Activated CD4-positive, alpha-beta T cell treated with anti-CD3 and anti-CD28 coated beads, Interleukin-2, amount 10 ng/mL, durations not matched to agents 7 days and 5 days (primary cell): ENCODE results near the gene SHISA6. TPM values are rescaled to one million over a fixed set of nuclear protein-coding genes. Genes with fewer than 3 reads are reported as not detected.

ENCODE experiments used
- CTCF ChIA-PET: fragments of 350-600 bp; sonication (Branson Sonifier 250); formaldehyde crosslinking; loops from one replicate; lab custom pipeline; 2021; ENCODE audit warnings: antibody characterized with exemption; lab: Charles Lee
- POLR2A ChIA-PET: fragments of 350-600 bp; sonication (Branson Sonifier 250); formaldehyde crosslinking; loops from one replicate; lab custom pipeline; 2021; ENCODE audit warnings: antibody characterized with exemption; lab: Charles Lee
- DNase-seq: peaks from one replicate; pipeline ENCODE4 v3.0.0-alpha.2; 2020
- H3K27ac Mint-ChIP-seq: one replicate; pipeline ENCODE4 v1.8.0; 2021; ENCODE audit warnings: mild to moderate bottlenecking, moderate library complexity, mixed read lengths
- H3K27me3 Mint-ChIP-seq: one replicate; pipeline ENCODE4 v1.8.0; 2021; ENCODE audit warnings: mixed read lengths
- H3K36me3 Mint-ChIP-seq: one replicate; pipeline ENCODE4 v1.8.0; 2021; ENCODE audit warnings: low read depth, mixed read lengths
- H3K4me1 Mint-ChIP-seq: one replicate; pipeline ENCODE4 v1.8.0; 2021; ENCODE audit warnings: mixed read lengths
- H3K4me3 Mint-ChIP-seq: one replicate; pipeline ENCODE4 v1.8.0; 2021; ENCODE audit warnings: mild to moderate bottlenecking, moderate library complexity, mixed read lengths
- H3K9me3 Mint-ChIP-seq: one replicate; pipeline ENCODE4 v1.8.0; 2021; ENCODE audit warnings: mixed read lengths
- total RNA-seq, 2 experiments: library from RNA; stranded (reverse); gene quantifications; one replicate each; pipeline ENCODE4 v1.2.3, GENCODE V29; 2021

Gene SHISA6
- total RNA-seq, 2 experiments from 2014 or later, result not detected

DNA sequence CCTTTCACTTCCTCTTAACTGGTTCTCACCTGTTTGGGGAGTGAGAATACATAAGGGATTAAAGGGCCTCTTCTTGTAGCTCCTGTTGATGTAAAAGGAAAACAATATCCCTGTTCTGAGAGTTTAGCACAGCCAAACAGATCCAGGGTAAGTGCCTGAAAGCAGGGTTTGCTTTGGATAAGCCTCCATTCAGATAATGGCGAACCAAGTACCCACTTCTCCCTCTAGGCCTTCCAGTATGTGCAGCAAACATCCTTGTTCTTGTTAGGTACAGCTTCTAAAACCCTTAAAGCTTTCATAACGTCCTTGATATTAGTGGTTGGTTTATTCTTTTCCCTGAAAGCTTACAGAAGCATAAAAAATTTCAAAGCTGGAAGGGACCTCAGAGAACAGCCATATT lies 226.6 kb downstream of the SHISA6 start:
- ChIA-PET CTCF (interaction anchor here (0.6 kb wide), 1 partner anchor 944 kb away, joined by 3 read pairs; no protein-coding TSS in a partner anchor), POLR2A (interaction anchor here (0.6 kb wide), 1 partner anchor 539 kb away, joined by 5 read pairs; no protein-coding TSS in a partner anchor)
- Mint-ChIP-seq H3K27ac (no peak overlapping the region), H3K9me3 (peaks cover 9% of the 10 kb centered on the region), H3K27me3 (no peaks in the 10 kb centered on the region), H3K4me3 (no peak overlapping the region), H3K4me1 (no peaks in the 10 kb centered on the region), H3K36me3 (no peaks in the 10 kb centered on the region)
- DNase-seq, result no peak

DNA sequence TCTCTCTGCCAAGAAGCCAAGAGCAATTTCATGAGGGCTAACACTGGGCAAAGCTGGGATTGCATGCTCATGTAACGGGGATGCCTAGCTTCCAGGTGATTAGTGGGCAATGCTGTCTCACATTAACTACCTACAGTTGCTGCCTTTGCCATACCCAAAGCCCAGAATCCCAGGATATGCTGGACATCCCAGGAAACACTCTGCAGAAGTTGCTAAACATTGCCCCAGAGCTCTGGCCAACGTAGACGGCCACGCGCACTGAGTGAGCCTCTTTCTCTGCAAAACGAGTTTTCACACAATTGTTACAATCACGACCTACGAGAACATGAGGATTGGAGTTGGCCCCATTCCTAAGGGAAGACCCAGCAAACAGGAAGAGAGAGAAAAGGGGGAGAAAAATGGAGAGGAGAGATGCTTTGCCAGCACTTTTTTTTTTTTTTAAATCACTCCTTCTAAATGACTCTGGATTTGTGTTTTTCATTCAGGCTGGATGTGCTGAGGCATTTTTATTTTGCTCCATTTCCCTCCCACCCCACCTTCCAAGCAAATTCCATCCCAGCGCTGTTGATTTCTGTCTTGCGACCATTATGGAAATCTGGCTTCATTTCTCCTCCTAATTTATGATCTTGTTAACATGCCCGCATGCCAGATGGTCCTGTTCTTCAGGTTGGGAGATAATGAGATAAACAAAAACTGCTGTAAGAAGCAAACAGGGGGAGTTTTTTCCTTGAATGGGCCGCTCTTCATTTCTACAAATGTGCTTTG lies 244.5 kb downstream of the SHISA6 start:
- H3K27ac Mint-ChIP-seq, result no peak overlapping the region

DNA sequence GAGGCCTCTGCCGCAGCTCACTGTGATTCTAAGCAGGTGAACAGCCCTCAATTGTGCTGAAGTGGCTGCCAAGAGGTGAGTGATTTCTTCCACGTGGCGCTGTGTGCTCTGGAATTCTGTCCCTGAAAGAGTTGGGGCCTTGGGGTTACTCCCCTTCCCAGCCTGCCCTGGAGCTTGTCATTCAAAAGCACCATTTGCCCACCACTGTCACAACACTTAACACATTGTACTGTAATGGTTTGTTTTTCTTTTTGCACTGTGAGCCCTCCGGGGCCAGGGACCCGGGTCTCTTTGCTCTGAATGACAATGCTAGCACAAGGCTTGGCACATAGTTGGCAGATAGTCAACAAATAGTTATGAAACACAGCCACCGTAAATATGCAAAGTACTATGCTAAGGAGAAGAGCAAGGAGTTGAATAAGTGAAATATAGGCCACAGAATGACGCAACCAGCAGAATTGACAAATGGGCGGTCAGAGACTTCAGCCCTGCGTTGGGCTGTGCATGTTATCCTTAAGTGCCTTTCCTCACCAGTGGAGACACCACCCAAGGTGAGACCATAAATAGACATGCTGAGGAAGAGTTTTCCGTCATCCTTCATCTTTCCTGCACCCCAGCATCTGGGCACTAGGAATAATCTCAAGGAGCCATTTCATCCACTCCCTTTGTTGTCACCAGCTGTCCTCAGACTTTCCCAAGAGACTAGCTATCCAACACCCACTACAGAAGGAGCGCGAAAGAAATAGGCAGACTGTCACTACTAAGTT lies 245.3 kb downstream of the SHISA6 start:
- peaks cover 7% of the 10 kb centered on the region for H3K9me3 Mint-ChIP-seq
- POLR2A ChIA-PET, result no interaction called here
- no peaks in the 10 kb centered on the region for H3K27me3 Mint-ChIP-seq
- H3K36me3 Mint-ChIP-seq, result no peaks in the 10 kb centered on the region
- no peak overlapping the region for H3K27ac Mint-ChIP-seq
- H3K4me3 Mint-ChIP-seq, result no peak overlapping the region
- DNase-seq, result no peak
- CTCF ChIA-PET, result no interaction called here
- no peaks in the 10 kb centered on the region for H3K4me1 Mint-ChIP-seq

More for the DNA sequence above, 244.5 kb downstream of the SHISA6 start:
- no peaks in the 10 kb centered on the region for H3K36me3 Mint-ChIP-seq
- H3K4me3 Mint-ChIP-seq, result no peak overlapping the region
- no peak for DNase-seq
- no peaks in the 10 kb centered on the region for H3K27me3 Mint-ChIP-seq
- ChIA-PET POLR2A (no interaction called here), CTCF (no interaction called here)
- H3K4me1 Mint-ChIP-seq, result no peaks in the 10 kb centered on the region
- H3K9me3 Mint-ChIP-seq, result peaks cover 7% of the 10 kb centered on the region

- Mint-ChIP-seq H3K4me3 (no peak overlapping the region), H3K4me1 (no peaks in the 10 kb centered on the region), H3K9me3 (peaks cover 8% of the 10 kb centered on the region), H3K36me3 (no peaks in the 10 kb centered on the region), H3K27ac (no peak overlapping the region), H3K27me3 (no peaks in the 10 kb centered on the region)
- POLR2A ChIA-PET, result no interaction called here
- CTCF ChIA-PET, result no interaction called here
- DNase-seq, result no peak
Observed at GRCh38 chr17:11486868-11487310, 245.9 kb downstream of the SHISA6 start.

DNA sequence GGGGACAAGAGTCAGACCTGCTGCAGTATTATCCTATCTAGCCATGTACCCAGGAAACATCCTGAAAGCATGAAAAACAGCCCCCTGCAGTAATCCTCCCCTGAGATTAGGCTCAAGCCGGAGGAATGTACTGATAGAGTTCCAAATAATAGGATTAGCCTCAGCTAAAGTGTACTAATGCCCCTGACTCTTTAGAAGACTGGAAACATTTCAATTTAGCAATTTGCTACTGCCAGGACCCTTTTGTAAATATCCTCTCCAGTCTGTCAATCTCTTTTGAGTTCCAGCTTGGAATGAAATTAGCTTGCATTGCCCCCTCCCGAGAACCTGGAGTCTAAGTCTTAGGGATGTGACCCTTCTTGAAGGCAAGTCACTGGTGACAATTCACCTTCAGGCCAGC lies 246.5 kb downstream of the SHISA6 start:
- DNase-seq, result no peak
- POLR2A ChIA-PET, result no interaction called here
- Mint-ChIP-seq H3K9me3 (peaks cover 9% of the 10 kb centered on the region), H3K27ac (no peak overlapping the region), H3K36me3 (no peaks in the 10 kb centered on the region), H3K27me3 (no peaks in the 10 kb centered on the region), H3K4me1 (no peaks in the 10 kb centered on the region), H3K4me3 (no peak overlapping the region)
- CTCF ChIA-PET, result no interaction called here

- CTCF ChIA-PET, result no interaction called here
- POLR2A ChIA-PET, result no interaction called here
- Mint-ChIP-seq H3K27ac (no peak overlapping the region), H3K36me3 (no peaks in the 10 kb centered on the region), H3K9me3 (peaks cover 9% of the 10 kb centered on the region), H3K27me3 (no peaks in the 10 kb centered on the region), H3K4me1 (no peaks in the 10 kb centered on the region), H3K4me3 (no peak overlapping the region)
- DNase-seq, result no peak
Observed at GRCh38 chr17:11488407-11488806, 247.4 kb downstream of the SHISA6 start.

DNA sequence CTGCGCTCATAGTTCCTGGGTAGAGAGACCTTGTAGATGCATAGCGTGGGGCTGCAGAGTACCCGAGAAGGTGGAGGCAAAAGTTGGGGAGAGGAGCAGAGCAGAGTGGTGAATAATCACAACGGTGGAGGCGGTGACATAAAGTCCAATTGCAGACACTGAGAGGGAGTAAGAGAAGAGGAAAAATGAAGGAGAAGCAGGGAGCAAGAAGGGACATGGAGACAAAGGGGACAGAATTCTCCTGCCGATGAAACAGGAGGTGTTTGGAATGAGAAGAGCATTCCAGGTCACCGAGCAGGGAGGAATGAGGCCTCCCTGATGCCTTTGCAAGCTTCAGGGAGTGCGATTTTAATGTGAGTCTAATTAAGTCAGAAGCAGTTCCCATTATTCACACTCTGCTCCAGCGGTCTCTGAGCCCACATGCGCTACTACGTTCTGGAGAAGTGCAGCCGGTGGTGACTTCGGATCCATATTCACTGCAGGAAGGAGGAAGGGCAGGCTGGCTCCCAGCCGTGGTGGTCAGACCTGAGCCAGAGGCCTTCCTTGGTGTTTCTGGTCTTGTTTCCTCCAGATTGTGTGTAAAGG lies 249.2 kb downstream of the SHISA6 start:
- no peak for DNase-seq
- no peaks in the 10 kb centered on the region for H3K27me3 Mint-ChIP-seq
- no peak overlapping the region for H3K27ac Mint-ChIP-seq
- H3K4me1 Mint-ChIP-seq, result no peaks in the 10 kb centered on the region
- no peak overlapping the region for H3K4me3 Mint-ChIP-seq
- H3K9me3 Mint-ChIP-seq, result peaks cover 12% of the 10 kb centered on the region
- CTCF ChIA-PET, result no interaction called here
- POLR2A ChIA-PET, result no interaction called here
- H3K36me3 Mint-ChIP-seq, result no peaks in the 10 kb centered on the region

DNA sequence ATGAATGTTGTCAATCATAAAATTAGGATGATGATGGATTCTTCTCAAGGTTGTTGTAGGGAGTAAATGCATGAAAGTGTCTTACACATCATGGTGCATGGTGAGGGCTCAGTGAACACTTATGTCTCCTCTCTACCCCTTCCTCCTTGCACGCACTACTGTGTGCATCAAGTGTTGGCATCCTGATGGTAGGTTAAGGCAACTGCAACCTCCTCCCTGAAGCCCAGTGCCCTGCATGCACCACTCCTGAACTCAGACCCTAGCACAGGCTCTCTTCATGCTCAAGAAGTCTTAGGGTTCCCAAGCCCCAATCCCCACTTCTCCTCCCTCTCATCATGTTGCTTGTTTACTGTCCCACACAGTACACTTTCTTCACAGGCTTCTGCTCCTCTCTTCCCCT lies 251.5 kb downstream of the SHISA6 start:
- Mint-ChIP-seq H3K4me1 (no peaks in the 10 kb centered on the region), H3K36me3 (no peaks in the 10 kb centered on the region), H3K27ac (no peak overlapping the region), H3K9me3 (peaks cover 17% of the 10 kb centered on the region), H3K4me3 (no peak overlapping the region), H3K27me3 (no peaks in the 10 kb centered on the region)
- CTCF ChIA-PET, result no interaction called here
- POLR2A ChIA-PET, result no interaction called here
- no peak for DNase-seq

DNA sequence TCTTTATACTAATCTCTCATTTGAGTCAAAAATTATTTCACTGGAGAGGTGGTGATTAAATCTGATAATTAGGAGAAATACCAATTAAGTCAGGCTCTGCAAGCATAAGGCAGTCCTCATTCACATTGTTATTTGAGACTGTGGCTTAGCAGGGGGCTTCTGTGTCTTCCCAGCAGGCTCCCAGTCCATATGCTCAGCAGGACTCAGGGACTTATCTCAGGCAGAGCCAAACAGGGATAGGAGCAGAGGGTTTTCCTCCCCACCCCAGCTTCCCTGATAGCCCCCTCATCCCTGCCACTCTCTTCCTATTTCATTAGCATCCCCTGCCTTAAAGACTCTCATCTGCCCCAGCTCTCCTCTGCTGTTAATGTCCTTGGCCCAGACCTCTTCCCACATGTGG lies 252.9 kb downstream of the SHISA6 start:
- Mint-ChIP-seq H3K36me3 (no peaks in the 10 kb centered on the region), H3K4me1 (no peaks in the 10 kb centered on the region), H3K27ac (no peak overlapping the region), H3K9me3 (peaks cover 17% of the 10 kb centered on the region), H3K4me3 (no peak overlapping the region), H3K27me3 (no peaks in the 10 kb centered on the region)
- POLR2A ChIA-PET, result no interaction called here
- DNase-seq, result no peak
- CTCF ChIA-PET, result no interaction called here

- Mint-ChIP-seq H3K4me1 (no peaks in the 10 kb centered on the region), H3K27me3 (no peaks in the 10 kb centered on the region), H3K36me3 (no peaks in the 10 kb centered on the region), H3K27ac (no peak overlapping the region), H3K4me3 (no peak overlapping the region), H3K9me3 (peaks cover 12% of the 10 kb centered on the region)
- ChIA-PET POLR2A (no interaction called here), CTCF (no interaction called here)
- no peak for DNase-seq
Observed at GRCh38 chr17:11495613-11496012, 254.6 kb downstream of the SHISA6 start.

DNA sequence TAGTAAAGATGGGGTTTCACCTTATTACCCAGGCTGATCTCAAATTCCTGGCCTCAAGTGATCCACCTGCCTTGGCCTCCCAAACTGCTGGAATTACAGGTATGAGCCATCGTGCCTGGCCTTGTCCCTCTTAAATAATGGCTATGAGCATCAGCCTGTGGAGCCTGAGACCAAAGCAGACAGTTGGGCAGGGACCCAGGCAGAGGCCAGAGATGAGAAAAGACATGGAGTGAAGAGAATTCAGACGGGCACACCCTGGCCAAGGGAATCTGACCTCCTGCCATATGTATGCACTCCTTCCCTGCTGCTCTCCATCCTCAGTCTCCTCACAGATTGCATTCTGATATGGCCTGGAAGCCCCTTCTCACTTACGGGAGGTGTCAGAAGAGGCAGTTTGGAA lies 258.9 kb downstream of the SHISA6 start:
- Mint-ChIP-seq H3K27me3 (no peaks in the 10 kb centered on the region), H3K27ac (no peak overlapping the region), H3K4me1 (no peaks in the 10 kb centered on the region), H3K4me3 (no peak overlapping the region), H3K36me3 (no peaks in the 10 kb centered on the region), H3K9me3 (peaks cover 12% of the 10 kb centered on the region)
- CTCF ChIA-PET, result no interaction called here
- POLR2A ChIA-PET, result no interaction called here
- DNase-seq, result no peak

DNA sequence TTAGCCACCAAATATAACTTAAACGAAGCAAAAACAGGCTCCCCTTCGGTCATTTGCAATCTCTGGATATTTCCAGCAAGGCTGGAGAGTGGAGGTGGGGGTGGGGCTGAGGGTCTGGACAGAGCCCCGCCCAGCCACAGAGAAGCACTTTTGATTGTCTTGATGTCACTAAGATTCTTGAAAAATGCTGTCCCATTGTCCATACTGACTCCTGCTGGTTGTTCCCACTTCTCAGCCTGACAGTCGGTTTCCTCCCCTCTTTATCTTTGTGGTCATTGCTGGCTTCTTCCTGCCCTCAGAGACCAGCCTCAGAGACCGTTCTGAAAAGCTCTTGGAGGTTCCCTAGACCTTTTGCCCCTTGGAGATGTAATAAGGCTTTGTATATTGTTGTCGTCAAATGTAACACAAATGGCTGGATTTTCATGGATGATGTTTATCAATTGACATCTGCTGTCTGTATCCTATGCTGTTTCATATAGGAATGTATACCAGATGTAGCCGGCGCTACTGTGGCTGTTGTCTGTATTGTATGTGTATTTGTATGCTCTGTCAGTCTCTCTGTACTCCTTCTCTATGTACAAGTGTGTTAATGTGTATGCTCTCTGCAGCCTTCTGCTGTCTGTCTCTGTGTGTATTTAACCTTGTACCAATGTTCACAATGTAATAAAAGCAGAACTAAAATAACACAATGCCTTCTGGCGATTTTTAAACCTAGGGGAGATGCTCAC lies 262.5 kb downstream of the SHISA6 start:
- Mint-ChIP-seq H3K27me3 (no peaks in the 10 kb centered on the region), H3K9me3 (peaks cover 7% of the 10 kb centered on the region), H3K4me3 (no peak overlapping the region), H3K27ac (no peak overlapping the region), H3K4me1 (no peaks in the 10 kb centered on the region), H3K36me3 (no peaks in the 10 kb centered on the region)
- no peak for DNase-seq
- ChIA-PET CTCF (no interaction called here), POLR2A (no interaction called here)

DNA sequence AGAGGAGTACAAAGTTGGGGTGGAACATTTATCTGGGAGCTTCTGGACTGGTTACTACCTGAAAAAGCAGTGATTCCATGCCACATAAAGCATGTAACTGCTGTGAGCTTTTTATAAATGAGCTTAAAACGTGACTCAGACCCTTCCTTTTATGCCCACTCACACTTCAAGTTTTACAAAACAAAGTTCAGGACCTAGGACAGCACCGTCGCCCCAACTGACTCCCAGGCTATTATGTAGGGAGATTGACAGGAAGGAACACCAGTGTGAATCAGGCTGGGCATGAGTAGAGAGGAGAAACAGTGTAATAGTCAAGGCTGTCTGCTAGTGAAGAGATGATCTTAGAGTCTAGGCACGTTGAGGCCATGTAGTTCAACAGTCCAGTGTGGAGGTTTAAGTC lies 265.6 kb downstream of the SHISA6 start:
- Mint-ChIP-seq H3K36me3 (no peaks in the 10 kb centered on the region), H3K27ac (no peak overlapping the region), H3K4me1 (no peaks in the 10 kb centered on the region), H3K4me3 (no peak overlapping the region), H3K9me3 (peaks cover under 1% of the 10 kb centered on the region), H3K27me3 (no peaks in the 10 kb centered on the region)
- ChIA-PET POLR2A (no interaction called here), CTCF (no interaction called here)
- DNase-seq, result no peak
